OCI-LY7 (cell line): Measurements from ENCODE around the gene SNAP47. TPM values are rescaled to one million over a fixed set of nuclear protein-coding genes. Genes with fewer than 3 reads are reported as not detected.

ENCODE experiments used
- BruUV-seq: library from RNA; stranded (reverse); fragments of 400-500 nt; replicated peaks from 2 replicates; lab custom pipeline; 2021; lab: Mats Ljungman, UMichigan
- CTCF ChIA-PET: fragments of 300-600 bp; sonication (Branson Sonifier 250); formaldehyde crosslinking; loops from one replicate; lab custom pipeline; 2022; ENCODE audit warnings: antibody characterized with exemption; ENCODE audit not compliant: unreplicated experiment; lab: Charles Lee
- POLR2A ChIA-PET: fragments of 300-600 bp; sonication (Branson Sonifier 250); formaldehyde crosslinking; loops from one replicate; lab custom pipeline; 2022; ENCODE audit warnings: antibody characterized with exemption; lab: Charles Lee
- DNase-seq: peaks from one replicate; pipeline ENCODE4 v3.0.0-alpha.2; 2015; ENCODE audit warnings: low spot score
- H2AFZ ChIP-seq: fragments of 200-600 bp; sonication (generic), shearing (Covaris generic); 2 replicates; pipeline ENCODE4 v1.6.1; 2014; ENCODE audit warnings: mild to moderate bottlenecking, antibody characterized with exemption, low read length, moderate library complexity
- H3K27ac ChIP-seq: fragments of 200-600 bp; sonication (generic); 2 replicates; pipeline ENCODE4 v1.5.1; 2014; ENCODE audit warnings: mixed run types, low read depth, mild to moderate bottlenecking, moderate library complexity, low read length, inconsistent platforms; ENCODE audit not compliant: poor library complexity, severe bottlenecking
- H3K36me3 ChIP-seq: fragments of 200-600 bp; sonication (generic); 2 replicates; pipeline ENCODE4 v1.6.1; 2014; ENCODE audit warnings: mild to moderate bottlenecking, antibody characterized with exemption, low read length, moderate library complexity, mixed read lengths; ENCODE audit not compliant: insufficient read depth
- H3K4me1 ChIP-seq: fragments of 200-600 bp; sonication (generic); 2 replicates; pipeline ENCODE4 v1.5.1; 2014; ENCODE audit warnings: mild to moderate bottlenecking, low read length; ENCODE audit not compliant: insufficient read depth, poor library complexity, severe bottlenecking
- H3K4me2 ChIP-seq: fragments of 200-600 bp; sonication (generic); 2 replicates; pipeline ENCODE4 v1.6.1; 2014; ENCODE audit warnings: mild to moderate bottlenecking, low read length
- H3K4me3 ChIP-seq: fragments of 200-600 bp; sonication (generic); 2 replicates; pipeline ENCODE4 v1.5.1; 2014; ENCODE audit warnings: mild to moderate bottlenecking, low read depth, low read length; ENCODE audit not compliant: poor library complexity, severe bottlenecking
- H3K79me2 ChIP-seq: fragments of 200-600 bp; sonication (generic); 2 replicates; pipeline ENCODE4 v1.6.1; 2016; ENCODE audit warnings: low read depth, mild to moderate bottlenecking, low read length, moderate library complexity, mixed read lengths; ENCODE audit not compliant: insufficient read depth
- H3K9me2 ChIP-seq: fragments of 200-600 bp; sonication (generic); 2 replicates; pipeline ENCODE4 v1.6.1; 2016; ENCODE audit warnings: mild to moderate bottlenecking, low read length, mixed read lengths; ENCODE audit not compliant: insufficient read depth
- H3K9me3 ChIP-seq: fragments of 200-600 bp; sonication (generic); 2 replicates; pipeline ENCODE4 v1.6.1; 2014; ENCODE audit warnings: mild to moderate bottlenecking, mixed run types, low read length, mixed read lengths
- H4K20me1 ChIP-seq: fragments of 200-600 bp; sonication (generic); 2 replicates; pipeline ENCODE4 v1.6.1; 2014; ENCODE audit warnings: mild to moderate bottlenecking, antibody characterized with exemption, low read length, moderate library complexity, mixed read lengths; ENCODE audit not compliant: insufficient read depth
- EZH2phosphoT487 ChIP-seq: fragments of 200-600 bp; sonication (generic); IDR thresholded peaks from 2 replicates; pipeline ENCODE4 v1.6.1; 2018; ENCODE audit warnings: low read depth, borderline replicate concordance, mild to moderate bottlenecking, mixed run types, antibody characterized with exemption, low read length, moderate library complexity, mixed read lengths
- intact Hi-C: fragments of 100-400 bp; cut with micrococcal nuclease; formaldehyde crosslinking; loops from one replicate; pipeline ENCODE4 v1.10.0; 2022; ENCODE audit not compliant: unreplicated experiment
- total RNA-seq, 2 experiments: library from RNA; depleted of rRNA in 1 of 2; stranded (reverse); fragments of >200 nt in 1 of 2; shearing (Covaris generic) in 1 of 2; gene quantifications; 2 replicates each; pipeline ENCODE4 v1.2.3, GENCODE V29; 2014 to 2022
- TF ChIP-seq, protein P1 (sequence below): fragments of 200-600 bp; sonication (generic); conservative IDR thresholded peaks from 2 replicates; pipeline ENCODE4 v1.5.1; 2014; ENCODE audit warnings: mild to moderate bottlenecking, antibody characterized with exemption, low read length, moderate library complexity, mixed read lengths

The SNAP47 gene
- total RNA-seq, 2 experiments from 2014 or later: 29.8 to 44.2 TPM

GRCh38 chr1:227753999-227754711, 18.9 kb downstream of the SNAP47 start:
- no peaks in the 10 kb centered on the region for H4K20me1 ChIP-seq
- no TSS peak for BruUV-seq
- CTCF ChIA-PET: no interaction called here
- no peak overlapping the region for H3K4me3 ChIP-seq
- no peak for DNase-seq
- peaks cover 44% of the 10 kb centered on the region for H3K36me3 ChIP-seq
- POLR2A ChIA-PET: interaction anchor here (0.6 kb wide), 1 partner anchor 561 kb away, joined by 3 read pairs; no protein-coding TSS in a partner anchor
- H3K9me3 ChIP-seq: no peaks in the 10 kb centered on the region
- H3K4me1 ChIP-seq: no peaks in the 10 kb centered on the region
- intact Hi-C loops: no loop called here
- no peak overlapping the region for H3K27ac ChIP-seq
- H3K79me2 ChIP-seq: no peaks in the 10 kb centered on the region
- H2AFZ ChIP-seq: no peak overlapping the region
- TF ChIP-seq, protein P1, sequence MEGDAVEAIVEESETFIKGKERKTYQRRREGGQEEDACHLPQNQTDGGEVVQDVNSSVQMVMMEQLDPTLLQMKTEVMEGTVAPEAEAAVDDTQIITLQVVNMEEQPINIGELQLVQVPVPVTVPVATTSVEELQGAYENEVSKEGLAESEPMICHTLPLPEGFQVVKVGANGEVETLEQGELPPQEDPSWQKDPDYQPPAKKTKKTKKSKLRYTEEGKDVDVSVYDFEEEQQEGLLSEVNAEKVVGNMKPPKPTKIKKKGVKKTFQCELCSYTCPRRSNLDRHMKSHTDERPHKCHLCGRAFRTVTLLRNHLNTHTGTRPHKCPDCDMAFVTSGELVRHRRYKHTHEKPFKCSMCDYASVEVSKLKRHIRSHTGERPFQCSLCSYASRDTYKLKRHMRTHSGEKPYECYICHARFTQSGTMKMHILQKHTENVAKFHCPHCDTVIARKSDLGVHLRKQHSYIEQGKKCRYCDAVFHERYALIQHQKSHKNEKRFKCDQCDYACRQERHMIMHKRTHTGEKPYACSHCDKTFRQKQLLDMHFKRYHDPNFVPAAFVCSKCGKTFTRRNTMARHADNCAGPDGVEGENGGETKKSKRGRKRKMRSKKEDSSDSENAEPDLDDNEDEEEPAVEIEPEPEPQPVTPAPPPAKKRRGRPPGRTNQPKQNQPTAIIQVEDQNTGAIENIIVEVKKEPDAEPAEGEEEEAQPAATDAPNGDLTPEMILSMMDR: no peak
- TF ChIP-seq EZH2phosphoT487: no peak
- H3K9me2 ChIP-seq: no peaks in the 10 kb centered on the region
- H3K4me2 ChIP-seq: no peak overlapping the region

DNA sequence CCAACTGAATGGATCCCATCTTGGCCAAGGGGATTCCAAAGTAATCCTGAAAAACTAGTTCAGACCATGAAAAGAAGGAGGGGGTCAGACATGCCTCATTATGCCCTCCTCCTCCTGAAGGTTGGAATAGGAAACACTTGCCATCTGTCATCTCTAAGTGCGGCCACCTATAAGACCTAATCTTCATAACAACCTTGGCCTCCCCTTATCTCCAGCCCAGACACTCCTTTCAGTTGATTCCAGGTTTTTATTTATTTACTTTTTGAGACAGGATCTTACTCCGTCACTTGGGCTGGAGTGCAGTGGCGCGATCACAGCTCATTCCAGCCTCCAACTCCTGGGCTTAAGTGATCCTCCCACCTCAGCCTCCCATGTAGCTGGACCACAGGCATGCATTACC, 19.7 kb downstream of the SNAP47 start:
- H3K9me3 ChIP-seq: no peaks in the 10 kb centered on the region
- no peak overlapping the region for H3K4me3 ChIP-seq
- H3K36me3 ChIP-seq: peaks cover 51% of the 10 kb centered on the region
- TF ChIP-seq, protein P1: no peak
- TF ChIP-seq EZH2phosphoT487: no peak
- ChIA-PET CTCF (no interaction called here), POLR2A (no interaction called here)
- no peaks in the 10 kb centered on the region for H4K20me1 ChIP-seq
- no TSS peak for BruUV-seq
- intact Hi-C loops: no loop called here
- H3K4me1 ChIP-seq: no peaks in the 10 kb centered on the region
- no peak overlapping the region for H2AFZ ChIP-seq
- no peak overlapping the region for H3K4me2 ChIP-seq
- no peaks in the 10 kb centered on the region for H3K79me2 ChIP-seq
- no peak overlapping the region for H3K27ac ChIP-seq
- no peaks in the 10 kb centered on the region for H3K9me2 ChIP-seq
- no peak for DNase-seq

DNA sequence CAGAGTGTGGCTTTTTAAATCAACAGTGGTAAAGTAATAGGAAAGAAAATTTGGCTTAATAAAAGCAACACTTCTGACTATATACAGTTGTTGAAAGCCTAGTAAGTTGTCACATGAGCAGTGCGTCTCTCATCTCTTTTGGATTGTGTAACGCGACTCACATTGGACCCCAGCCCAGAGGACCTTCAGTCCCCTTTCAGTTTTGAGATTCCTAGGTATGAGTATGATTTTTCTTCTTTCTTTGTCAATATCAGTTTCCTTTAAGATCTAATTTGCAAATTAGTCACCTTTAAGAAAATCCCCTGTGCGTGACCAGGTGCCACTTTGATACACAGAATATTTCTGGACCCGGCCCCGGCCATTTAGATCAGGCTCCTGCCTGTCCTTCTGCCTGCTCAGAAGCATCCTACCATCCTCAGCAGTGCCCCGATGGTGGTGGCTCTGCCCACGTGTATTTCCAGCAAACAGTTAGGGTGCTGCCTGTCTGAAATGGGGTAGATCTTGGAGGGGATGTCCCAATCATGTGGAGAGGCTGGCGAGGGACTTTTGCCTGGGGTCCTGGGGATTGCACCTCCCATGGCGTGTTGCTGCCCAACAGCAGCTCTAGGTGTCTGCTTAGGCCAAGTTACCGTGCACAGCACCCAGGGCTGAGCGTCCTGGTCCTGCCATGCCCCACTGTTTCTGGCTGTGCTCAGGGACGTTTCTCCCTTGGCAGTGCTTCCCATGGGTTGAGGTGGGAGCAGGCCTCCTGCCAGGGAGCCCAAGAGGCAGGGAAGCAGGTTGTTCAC, 21.1 kb downstream of the SNAP47 start:
- no peaks in the 10 kb centered on the region for H3K4me1 ChIP-seq
- H3K9me2 ChIP-seq: no peaks in the 10 kb centered on the region
- H3K79me2 ChIP-seq: no peaks in the 10 kb centered on the region
- CTCF ChIA-PET: no interaction called here
- no peak overlapping the region for H3K4me2 ChIP-seq
- TF ChIP-seq, protein P1: no peak
- no peak for TF ChIP-seq EZH2phosphoT487
- H3K36me3 ChIP-seq: peaks cover 54% of the 10 kb centered on the region
- no peaks in the 10 kb centered on the region for H4K20me1 ChIP-seq
- H3K9me3 ChIP-seq: no peaks in the 10 kb centered on the region
- no peak overlapping the region for H2AFZ ChIP-seq
- intact Hi-C loops: no loop called here
- H3K27ac ChIP-seq: no peak overlapping the region
- BruUV-seq: no TSS peak
- no peak overlapping the region for H3K4me3 ChIP-seq
- POLR2A ChIA-PET: no interaction called here
- no peak for DNase-seq
